GM19193 (cell line): ENCODE measurements around the gene PAOX.
"Not testable (repeated sequence)": the region's sequence is repeated elsewhere in the genome, so short reads cannot be mapped to it uniquely, and the experiment has no call there.

Experiments used
- POLR2A ChIP-seq: IDR thresholded peaks from 4 replicates; pipeline ENCODE4 v1.6.1; 2011; ENCODE audit not compliant: insufficient read depth, insufficient read length; ENCODE audit errors: extremely low read depth

Gene PAOX

GRCh38 chr10:133420579-133420978 lies 41.5 kb downstream of the PAOX start:
- TF ChIP-seq POLR2A: no peak

DNA sequence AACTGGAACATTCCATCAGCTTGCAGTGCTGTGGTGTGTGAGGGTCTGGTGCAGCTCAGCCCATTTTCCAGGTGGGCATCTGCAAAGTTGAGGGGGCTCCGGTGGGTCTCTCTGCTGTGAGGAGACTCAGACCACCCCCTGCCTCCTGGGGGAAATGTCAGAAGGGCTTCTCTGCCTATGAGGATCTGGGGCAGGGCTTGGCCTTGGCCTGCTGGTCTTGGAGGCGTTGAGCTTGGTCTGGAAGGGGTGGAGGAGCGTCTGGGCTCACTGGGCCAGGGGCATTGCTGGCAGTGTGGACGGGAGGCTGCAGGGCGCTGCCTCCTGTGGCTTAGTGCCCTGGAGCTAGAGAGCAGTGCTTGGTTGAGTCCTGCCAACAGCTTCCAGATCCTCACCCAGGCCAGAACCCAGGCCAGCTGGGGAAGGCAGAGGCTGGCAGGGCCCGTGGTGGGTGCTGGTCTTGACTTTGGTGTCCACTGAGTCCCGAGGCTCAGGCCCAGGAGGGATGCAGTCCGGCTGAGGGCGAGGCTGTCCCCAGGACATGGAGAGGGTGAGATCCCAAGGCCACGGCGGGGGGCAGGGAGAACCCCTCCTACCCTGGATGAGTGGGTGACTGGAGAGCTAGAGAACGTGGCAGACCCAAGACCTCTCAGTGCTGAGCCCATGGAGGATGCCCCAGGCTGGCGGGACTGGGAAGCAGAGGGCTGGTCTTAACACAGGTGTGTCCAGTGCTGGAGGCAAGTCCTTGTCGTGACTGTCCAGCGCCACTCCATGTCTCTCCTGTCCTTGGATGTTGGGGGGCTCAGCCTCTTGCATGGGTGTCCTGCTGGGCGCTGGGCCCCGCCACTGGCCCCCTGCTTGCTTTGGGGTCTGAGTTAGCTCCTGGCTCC lies 42.5 kb downstream of the PAOX start:
- no peak for TF ChIP-seq POLR2A

DNA sequence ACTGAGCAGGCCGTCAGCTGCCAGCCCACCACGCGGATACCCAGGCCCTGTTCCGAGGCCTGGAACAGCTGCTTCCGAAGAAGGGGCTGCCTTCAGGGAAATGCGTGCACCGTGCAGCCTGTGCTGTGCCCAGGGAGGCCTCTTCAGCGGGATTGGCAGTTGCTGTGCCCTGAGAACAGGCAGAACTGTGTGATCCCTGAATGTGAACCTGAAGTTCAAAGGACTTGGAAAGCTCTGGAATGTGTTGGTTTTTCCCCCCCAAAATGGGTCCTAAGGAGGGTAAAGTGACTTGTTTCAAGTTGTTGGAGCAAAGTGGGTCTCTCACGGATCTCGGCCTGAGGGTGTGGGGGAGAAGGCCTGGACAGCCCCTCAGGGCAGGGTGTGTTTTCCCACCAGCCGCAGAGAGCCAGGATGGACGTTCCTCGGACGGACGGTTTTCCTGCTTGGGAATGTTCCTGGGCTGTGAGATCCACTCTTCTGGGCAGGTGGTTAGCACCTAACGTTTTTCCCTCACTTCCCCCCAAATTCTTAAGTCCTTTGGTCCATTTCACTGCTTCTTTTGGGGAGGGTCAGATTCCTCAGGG lies 43.3 kb downstream of the PAOX start:
- no peak for TF ChIP-seq POLR2A

DNA sequence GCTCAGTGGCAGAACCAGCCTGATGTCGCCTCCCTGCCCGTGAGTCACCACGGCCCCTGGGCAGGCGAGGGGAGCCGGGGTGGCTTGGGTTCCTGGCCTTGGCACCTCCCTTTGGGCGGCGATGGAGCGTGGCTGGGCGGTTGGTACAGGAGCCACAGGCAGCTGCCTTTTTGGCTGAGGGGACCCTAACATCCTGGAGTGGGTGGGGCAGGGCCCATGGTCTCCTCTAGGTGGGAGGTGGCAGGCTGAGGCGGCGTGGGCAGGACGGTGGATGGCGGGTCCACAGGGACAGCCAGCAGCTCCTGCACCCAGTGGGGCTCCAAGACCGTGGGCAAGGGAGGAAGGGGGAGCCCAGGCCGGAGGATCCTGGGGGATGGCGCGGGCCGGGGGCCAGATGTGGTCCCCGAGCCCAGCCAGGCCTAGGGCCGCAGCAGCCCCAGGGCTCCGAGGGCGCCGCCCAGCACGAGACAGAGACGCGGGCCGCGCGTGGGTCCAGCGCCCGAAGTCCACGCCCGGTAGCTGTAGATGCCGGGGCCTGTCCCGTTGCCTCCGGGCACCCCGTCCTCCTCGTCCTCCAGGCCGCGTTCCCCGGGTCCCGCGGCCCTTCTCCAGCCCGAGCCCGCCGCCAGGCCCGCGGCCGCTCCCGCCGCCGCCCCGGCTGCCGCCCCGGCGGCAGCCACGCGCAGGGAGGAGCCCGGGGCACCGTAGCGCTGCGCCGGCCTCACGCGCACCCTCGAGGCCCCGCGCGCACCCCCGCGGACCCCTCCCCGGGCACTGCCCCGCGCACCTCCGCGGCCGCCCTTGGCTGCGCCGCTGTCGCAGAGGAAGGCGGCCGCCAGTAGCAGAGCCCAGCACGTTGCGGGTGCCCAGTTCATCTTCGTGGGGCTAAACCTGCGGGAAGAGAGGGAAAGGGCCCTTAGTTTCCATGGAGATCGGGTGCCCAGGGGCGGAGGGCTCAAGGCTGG lies 44.0 kb downstream of the PAOX start:
- no peak for TF ChIP-seq POLR2A

DNA sequence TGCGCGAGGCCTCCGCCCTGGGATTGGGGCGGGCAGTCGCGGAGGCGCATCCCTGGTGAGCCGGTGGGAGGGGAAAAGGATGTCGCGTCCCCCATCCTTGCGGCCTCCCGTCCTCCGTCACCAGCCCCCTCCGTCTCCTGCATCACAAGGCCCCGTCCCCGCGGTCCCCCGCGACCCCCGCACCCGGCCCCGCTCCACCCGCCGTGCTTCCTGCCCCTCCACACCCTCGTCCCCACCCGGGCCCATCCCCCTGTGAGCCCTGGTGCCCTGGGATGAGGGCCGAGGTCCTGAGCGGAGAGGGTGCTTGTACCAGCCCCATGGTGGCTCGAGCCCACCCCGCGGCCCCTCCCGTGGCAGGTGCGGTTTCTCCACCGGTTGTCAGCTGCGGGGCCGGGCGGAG lies 45.5 kb downstream of the PAOX start, which contains the start of gene SPRN:
Gene SPRN, minus strand, starts transcription at position 25 of the 400 bp plus-strand sequence. CDS start 944 bp downstream, outside the sequence.
- TF ChIP-seq POLR2A: not testable (repeated sequence)

- TF ChIP-seq POLR2A: no peak
These were observed 59.7 kb downstream of the PAOX start for GRCh38 chr10:133438711-133439273.

- no peak for TF ChIP-seq POLR2A
These were observed 60.7 kb downstream of the PAOX start for GRCh38 chr10:133439517-133440461.

DNA sequence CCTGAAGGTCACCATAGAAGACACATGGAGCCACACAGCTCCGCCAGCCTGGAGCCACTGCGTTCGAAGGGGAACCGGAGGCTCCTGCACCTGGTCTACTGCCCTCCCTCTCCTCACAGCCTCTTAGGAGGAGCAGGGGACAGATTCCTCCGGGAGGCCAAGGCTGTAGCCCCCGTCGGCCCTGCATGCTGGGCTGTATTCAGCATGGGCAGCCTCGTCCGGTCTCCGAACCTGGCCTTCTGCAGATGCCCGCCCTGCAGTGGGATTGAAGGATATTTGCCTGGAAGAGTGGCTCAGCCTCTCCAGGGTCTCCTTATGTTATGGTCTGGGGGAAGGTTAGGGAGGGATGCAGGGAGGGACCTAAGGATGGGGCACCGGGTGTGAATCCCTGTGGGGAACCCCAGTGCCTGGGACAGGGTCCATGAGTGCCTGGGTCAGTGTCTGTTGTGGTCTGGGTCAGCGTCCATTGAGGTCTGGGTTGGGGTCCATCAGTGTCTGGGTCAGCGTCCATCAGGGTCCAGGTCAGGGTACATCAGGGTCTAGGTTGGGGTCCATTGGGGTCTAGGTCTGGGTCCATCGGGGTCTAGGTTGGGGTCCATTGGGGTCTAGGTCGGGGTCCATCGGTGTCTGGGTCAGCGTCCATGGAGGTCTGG lies 61.7 kb downstream of the PAOX start:
- TF ChIP-seq POLR2A: no peak
